Left cardiac atrium (tissue), 4 donors: ENCODE results near the gene VAMP1. TPM values are rescaled to one million over a fixed set of nuclear protein-coding genes. Genes with fewer than 3 reads are reported as not detected.
A peak's percentile ranks its signal among the peaks of the same experiment; 100 is the strongest.
"Not testable (repeated sequence)": the region's sequence is repeated elsewhere in the genome, so short reads cannot be mapped to it uniquely, and the experiment has no call there.

ENCODE experiments used
- ATAC-seq, 2 donors: fragments of 200-7000 bp; cut with Tn5 transposase; one replicate each; pipeline ENCODE4 v1.9.1; 2020; ENCODE audit warnings: mild to moderate bottlenecking in 2 of 2, moderate library complexity in 2 of 2
- DNase-seq: peaks from one replicate; pipeline ENCODE4 v3.0.0-alpha.2; 2020
- intact Hi-C, 2 donors: fragments of 100-400 bp; cut with DNase I; formaldehyde crosslinking; loops; one replicate each; pipeline versions ENCODE4 v1.14.1 to v1.15.1; 2022 to 2023
- long read RNA-seq: library from polyadenylated mRNA; unstranded; transcript quantifications from one replicate; pipeline ENCODE4 v2.0.0, GENCODE V29; 2021
- total RNA-seq, 2 donors: library from RNA; stranded (reverse); fragmentation: NEBNext Ultra II Directional; extraction: Animal tissue kit (Norgen Biotek cat#: 25700); gene quantifications; one replicate each; pipeline ENCODE4 v1.2.1, GENCODE V29; 2021
- donor health status: DM: no; HTN: yes; CAD: no.
- donor health status: DM: no; HTN: yes; CAD: no; lungs with severe emphysema.
- donor health status: DM: yes; HTN: yes; CAD: no.
- donor health status: Dilated cardiomyopathy.

VAMP1 gene, protein sequence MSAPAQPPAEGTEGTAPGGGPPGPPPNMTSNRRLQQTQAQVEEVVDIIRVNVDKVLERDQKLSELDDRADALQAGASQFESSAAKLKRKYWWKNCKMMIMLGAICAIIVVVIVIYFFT
- 1 to 10 TPM; 3.6 to 6.2 TPM for total RNA-seq
- long read RNA-seq, result 0 reads

DNA sequence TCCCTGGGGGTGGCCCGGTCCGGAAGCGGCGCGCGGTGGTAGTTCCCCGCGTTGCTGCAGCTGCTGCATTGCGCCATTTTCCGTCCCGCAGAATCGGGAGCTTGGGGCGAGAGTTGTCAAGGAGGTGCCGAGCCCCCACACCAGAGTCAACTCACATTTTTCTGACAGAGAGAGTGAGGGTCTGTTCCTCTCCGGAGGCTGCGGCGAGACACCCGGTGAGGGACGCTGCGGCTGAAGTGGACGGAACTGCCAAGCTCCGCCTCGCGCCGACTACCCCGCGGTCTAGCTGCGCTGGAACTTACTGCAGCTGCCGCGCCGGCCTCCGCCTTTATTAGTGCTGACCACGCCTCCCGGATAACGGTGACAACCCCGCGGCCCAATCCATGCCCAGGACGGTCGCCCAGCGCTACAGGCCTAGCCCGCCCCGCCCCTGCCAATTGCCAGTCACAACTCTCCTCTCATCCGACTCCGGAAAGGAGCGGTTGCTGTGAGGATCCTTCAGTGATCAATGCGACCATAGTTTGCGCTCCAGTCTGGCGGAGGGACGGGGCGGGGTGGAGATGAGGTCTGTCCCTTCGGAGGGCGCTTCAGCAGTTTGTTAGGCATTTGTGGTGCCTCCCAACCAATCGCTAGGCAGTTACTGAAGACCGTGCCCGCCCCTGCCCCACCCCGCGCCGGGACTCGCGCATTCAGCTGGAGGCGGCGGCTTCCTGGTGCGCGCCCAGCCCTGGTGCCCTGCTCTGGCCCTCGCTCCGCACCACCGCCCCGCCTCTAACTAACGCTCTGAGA lies at the start of gene VAMP1:
VAMP1 (minus strand) TSS at position 303 of the 789 bp plus-strand sequence; CDS start at position 157, 146 bp downstream.
- intact Hi-C loops, result no loop called here
- DNase-seq (peak; percentile 98), ATAC-seq (peak; percentile 95 to 97)

DNA sequence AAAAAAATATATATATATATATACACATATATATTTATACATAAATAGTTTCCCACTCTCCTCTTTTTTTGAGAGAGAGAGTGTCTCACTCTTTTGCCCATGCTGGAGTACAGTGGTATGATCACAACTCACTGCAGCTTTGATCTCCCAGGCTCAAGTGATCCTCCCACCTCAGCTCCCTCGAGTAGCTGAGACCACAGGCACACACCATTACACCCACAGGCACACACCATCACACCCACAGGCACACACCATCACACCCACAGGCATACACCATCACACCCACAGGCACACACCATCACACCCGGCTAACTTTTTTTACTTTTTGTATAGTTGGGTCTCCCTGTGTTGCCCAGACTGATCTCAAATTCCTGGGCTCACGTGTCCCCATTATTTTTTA lies 49.7 kb upstream of the VAMP1 start:
- ATAC-seq, result no peak
- intact Hi-C loops, result no loop called here
- no peak for DNase-seq

DNA sequence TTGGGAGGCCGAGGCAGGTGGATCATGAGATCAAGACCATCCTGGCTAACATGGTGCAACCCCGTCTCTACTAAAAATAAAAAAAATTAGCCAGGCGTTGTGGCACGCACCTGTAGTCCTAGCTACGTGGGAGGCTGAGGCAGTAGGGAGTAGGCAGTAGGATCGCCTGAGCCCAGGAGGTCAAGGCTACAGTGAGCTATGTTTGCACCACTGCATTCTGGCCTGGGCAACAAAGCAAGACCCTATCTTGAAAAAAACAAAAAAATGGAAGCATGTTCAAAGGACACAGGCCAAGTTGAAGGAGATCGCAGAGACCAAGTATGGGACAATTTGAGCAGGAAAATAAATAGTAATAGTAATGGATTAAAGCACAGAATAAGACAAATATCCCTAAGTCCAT lies 37.6 kb upstream of the VAMP1 start:
- intact Hi-C loops, result no loop called here
- no peak for ATAC-seq
- no peak for DNase-seq

DNA sequence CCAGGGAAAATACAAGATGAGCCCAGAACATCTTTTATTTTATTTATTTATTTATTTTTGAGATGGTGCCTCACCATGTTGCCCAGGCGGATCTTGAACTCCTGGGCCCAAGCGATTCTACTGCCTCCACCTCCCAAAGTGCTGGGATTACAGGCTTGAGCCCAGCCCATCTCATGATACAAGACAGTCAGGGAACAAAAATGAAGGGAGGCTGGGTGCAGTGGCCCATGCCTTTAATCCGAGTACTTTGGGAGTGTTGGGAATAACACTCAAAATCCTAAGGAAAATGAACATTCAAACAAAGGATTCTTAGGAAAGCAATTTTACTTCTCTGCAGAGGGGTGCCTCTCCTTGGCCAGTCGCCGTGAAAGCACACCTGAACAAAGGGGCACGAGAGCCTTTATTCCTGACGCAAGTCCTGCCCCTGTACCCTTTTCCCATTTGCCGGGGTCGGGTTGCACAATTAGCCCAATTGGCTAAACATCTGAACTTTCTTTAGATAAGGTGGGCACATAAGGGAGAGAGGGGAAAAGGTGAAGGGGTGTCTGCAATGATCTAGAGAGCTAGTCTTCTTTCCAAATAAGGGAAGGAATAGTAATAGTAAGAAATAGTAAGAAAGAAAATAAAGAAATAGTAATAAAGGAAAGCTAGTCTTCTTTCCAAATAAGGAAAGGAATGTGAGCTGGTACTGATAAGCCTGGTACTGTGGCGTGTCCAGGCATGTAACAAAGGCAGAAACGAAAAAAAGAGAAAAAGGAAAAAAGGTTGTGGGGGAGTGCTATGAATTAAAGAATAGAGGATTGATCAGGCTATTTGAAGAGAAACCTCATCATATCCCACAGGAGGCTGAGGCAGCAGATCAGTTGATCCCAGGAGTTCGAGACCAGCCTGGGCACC lies 36.9 kb upstream of the VAMP1 start:
- ATAC-seq, result peak in 1 of 2 donors; percentile 36
- intact Hi-C loops, result no loop called here
- no peak for DNase-seq

DNA sequence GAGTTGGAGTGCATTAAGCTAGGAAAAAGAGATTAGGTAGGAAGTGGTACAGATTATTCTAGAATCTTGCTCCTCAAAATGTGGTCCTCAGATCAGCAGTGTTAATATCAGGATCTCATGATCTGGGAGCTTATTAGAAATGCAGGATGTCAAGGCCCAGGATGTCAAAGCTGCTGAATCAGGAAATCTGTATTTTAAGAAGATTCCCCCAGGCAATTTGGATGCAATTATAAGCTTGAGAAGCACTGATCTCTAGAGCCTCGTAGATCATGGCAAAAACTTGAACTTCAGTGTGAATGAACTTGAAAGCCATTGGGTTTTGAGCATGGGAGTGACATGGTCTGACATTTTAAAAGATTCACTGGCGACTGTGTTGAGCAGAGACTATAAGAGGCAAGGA lies 30.0 kb upstream of the VAMP1 start:
- ATAC-seq (no peak), DNase-seq (no peak)
- intact Hi-C loops, result no loop called here

DNA sequence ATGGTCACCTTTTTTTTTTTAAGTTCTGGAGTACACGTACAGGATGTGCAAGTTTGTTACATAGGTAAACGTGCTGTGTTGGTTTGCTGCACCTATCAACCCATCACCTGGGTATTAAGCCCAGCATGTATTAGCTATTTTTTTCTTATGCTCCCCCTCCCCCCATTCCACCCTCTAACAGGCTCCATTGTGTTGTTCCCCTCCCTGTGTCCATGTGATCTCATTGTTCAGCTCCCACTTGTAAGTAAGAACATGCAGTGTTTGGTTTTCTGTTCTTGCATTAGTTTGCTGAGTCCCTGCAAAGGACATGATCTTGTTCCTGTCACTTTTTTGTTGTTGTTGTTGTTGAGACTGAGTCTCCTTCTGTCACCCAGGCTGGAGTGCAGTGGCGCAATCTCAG lies 26.8 kb upstream of the VAMP1 start:
- intact Hi-C loops, ATAC-seq, DNase-seq: not testable (repeated sequence)

DNA sequence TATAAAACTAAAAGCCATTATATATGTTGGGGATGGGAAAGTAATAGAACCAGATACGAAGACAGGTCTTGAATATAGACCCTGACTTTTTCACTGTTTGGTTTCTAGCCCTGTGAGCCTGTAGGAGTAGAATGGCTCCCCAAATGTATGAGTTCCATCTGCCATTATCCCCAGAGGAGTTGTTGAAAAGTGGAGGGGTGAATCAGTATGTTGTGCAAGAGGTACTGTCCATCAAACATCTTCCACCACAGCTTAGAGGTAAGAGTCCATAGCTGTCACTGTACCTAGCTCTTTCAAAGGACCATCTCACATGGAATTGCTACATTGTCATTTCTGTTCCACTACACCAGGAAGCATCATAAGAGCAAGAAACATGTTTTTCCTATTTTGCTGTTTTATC lies 24.5 kb upstream of the VAMP1 start:
- intact Hi-C loops, result loop anchor here in 1 of 2 donors (5.0 kb wide), 1 partner anchor 37 kb away; the partner anchor contains the start of gene GAPDH

DNA sequence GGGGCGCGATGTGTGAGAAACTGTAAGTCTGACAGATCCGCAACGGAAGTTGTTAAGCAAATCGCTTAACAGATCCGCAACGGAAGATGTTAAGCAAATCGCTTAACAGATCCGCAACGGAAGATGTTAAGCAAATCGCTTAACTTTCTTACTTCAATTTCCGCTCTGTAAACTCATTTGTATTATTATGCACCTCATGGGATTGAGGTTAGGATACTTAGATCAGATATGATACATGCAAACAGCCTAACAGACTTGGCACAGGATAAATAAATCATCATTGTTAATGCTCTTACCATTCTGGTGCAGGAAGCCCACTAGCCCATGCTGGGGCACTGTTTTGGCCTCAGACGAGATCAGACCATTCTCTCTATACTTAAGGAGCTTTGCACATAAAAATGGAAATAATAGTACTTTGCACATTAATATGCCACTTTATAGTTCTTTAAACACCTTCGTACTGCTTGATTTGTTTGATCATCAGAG lies 23.8 kb upstream of the VAMP1 start:
- ATAC-seq (peak in 1 of 2 donors; percentile 3), DNase-seq (no peak)
- intact Hi-C loops, result loop anchor here in 1 of 2 donors (5.0 kb wide), 1 partner anchor 38 kb away; the partner anchor contains the start of gene GAPDH

More for the DNA sequence above, 24.5 kb upstream of the VAMP1 start:
- ATAC-seq, result no peak
- no peak for DNase-seq

DNA sequence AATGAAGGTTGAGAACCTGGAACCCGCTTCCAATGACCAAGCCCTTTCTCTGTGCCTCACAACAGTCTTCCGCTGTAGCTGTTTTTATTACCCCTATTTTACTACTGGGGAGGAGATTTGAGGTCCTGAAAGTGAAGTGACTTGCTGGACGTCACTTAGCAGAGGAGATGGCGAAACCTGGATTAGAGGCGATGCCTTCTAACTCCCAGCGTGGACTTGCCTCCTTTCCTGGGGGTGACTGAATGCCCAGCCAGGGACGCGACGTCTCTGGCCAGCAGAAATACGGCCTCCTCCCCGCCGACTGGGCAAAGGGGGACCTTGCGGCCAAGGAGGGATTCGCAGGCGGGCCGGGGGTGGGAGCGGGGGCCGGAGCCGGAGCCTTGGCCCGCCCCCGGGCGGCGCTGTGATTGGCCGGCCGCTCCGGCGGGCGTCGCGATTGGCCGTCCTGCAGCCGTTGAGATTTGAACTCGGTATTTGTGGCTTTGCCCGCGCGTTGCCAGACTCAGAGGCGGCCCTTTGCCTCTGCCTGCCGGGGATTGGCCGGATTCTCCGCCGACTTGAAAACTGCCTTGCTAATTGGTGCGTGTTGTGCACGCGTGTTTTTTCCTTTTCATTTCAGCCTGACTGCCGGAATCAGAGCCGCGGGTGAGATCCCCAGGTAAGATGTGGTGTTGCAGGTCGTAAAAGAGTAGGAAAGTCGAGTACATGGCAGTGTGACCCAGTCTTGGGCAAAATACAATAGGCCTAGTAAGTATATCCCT lies 23.2 kb upstream of the VAMP1 start, which contains the start of gene NCAPD2:
NCAPD2 (plus strand) TSS at position 606 of the 761 bp plus-strand sequence. CDS start 997 bp downstream, outside the sequence.
- peak; percentile 96 for DNase-seq
- intact Hi-C loops, result loop anchor here in 1 of 2 donors (5.0 kb wide), 1 partner anchor 39 kb away; the partner anchor contains the start of gene GAPDH

DNA sequence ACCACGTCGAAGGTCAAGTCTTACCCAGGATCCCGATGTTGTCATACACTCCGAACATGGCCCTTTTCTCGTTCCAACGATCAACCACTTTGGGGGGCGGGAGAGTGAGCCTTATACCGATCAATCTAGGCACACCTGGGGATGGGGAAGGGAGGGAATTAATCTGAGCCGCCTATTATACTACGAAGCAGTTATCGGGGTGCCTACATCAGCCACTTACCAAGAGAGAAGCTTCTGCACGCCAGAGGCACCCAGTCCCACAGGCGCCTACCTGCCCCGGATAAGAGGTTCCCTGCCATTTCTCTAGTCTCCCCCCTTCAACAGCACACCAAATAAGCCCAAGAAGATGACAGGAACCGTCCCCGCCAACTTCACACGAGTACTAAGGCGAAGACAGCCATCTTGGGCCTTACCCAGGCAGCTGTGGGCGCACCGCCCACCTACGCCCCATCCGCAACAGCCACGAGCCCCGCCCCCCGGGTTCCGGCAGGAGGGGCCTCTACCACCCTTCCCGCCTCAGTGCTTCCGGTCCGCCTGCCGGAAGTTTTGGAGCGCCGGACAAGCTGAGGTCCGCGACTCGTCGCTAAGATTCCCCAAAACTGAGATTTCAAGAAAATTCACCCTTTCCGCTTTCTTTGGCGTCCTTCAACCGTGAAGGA lies 22.5 kb upstream of the VAMP1 start, which contains the start of gene MRPL51:
MRPL51 (minus strand) TSS at position 425 of the 659 bp plus-strand sequence; CDS start at position 299, 126 bp downstream.
- ATAC-seq (peak; percentile 98), DNase-seq (peak; percentile 97)
- intact Hi-C loops, result loop anchor here in 1 of 2 donors (5.0 kb wide), 1 partner anchor 39 kb away; the partner anchor contains the start of gene GAPDH

More for the DNA sequence above, 23.2 kb upstream of the VAMP1 start, which contains the start of gene NCAPD2:
- peak; percentile 97 to 98 for ATAC-seq

DNA sequence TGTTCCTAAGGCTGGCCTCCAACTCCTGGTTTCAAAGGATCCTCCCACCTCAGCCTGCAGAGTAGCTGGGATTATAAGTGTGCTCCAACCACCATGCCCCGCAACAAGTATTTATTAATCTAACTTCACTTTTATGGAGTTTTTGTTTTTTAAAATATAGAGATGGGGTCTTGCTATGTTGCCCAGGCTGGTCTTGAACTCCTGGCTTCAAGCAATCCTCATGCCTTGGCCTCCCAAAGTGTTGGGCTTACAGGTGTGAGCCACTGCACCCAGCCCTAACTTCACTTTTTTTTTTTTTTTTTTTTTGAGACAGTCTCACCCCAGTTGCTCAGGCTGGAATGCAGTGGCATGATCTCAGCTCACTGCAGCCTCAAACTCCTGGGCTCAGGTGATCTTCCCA lies 20.2 kb upstream of the VAMP1 start:
- DNase-seq, ATAC-seq: not testable (repeated sequence)
- intact Hi-C loops, result loop anchor here in 1 of 2 donors (5.0 kb wide), 1 partner anchor 42 kb away; the partner anchor contains the start of gene GAPDH

DNA sequence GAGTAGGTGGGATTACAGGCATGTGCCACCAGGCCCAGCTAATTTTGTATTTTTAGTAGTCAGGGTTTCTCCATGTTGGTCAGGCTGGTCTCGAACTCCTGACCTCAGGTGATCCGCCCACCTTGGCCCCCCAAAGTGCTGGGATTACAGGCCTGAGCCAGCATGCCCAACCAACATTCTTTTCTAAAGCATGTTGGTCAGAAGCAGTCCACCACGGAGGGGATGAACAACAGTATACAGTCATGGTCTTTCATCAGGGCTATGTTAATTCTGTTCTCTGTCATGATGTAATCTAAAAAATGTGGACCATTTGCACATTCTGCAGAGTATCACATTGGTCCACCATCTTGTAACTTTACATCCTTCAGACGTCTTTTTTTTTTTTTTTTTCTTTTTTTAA lies 19.0 kb upstream of the VAMP1 start:
- ATAC-seq, result no peak
- no peak for DNase-seq
- intact Hi-C loops, result no loop called here

DNA sequence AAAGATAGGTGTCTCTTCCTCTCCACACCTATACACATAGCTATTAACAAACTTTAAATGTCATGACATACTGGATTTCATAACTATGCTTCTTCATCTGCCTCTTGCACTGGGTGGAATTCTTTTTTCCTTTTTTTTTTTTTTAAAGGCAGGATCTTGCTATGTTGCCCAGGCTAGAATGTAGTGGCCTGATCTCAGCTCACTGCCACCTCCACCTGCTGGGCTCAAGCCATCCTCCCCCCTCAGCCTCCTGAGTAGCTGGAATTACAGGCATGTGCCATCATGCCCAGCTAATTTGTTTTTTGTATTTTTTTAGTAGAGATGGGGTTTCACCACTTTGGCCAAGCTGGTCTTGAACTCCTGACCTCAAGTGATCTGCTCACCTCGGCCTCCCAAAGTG lies 17.8 kb upstream of the VAMP1 start:
- DNase-seq (no peak), ATAC-seq (no peak)
- intact Hi-C loops, result no loop called here

DNA sequence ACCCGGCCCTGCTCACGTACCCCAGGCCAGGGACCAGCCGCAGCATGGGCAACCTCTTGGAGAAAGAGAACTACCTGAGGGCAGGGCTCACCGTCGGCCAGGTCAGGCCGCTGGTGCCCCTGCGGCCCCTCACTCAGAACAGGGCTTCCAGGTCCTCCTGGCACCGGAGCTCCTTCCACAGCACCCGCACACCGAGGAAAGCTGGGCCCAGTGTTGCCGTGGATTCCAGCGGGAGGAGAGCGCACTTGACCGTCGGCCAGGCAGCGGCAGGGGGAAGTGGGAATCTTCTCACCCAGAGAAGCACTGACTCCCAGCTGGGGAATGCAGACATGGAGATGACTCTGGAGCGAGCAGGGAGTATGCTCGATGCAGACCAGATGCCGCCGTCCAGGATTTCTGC lies 7.9 kb upstream of the VAMP1 start:
- ATAC-seq (no peak), DNase-seq (no peak)
- intact Hi-C loops, result no loop called here

DNA sequence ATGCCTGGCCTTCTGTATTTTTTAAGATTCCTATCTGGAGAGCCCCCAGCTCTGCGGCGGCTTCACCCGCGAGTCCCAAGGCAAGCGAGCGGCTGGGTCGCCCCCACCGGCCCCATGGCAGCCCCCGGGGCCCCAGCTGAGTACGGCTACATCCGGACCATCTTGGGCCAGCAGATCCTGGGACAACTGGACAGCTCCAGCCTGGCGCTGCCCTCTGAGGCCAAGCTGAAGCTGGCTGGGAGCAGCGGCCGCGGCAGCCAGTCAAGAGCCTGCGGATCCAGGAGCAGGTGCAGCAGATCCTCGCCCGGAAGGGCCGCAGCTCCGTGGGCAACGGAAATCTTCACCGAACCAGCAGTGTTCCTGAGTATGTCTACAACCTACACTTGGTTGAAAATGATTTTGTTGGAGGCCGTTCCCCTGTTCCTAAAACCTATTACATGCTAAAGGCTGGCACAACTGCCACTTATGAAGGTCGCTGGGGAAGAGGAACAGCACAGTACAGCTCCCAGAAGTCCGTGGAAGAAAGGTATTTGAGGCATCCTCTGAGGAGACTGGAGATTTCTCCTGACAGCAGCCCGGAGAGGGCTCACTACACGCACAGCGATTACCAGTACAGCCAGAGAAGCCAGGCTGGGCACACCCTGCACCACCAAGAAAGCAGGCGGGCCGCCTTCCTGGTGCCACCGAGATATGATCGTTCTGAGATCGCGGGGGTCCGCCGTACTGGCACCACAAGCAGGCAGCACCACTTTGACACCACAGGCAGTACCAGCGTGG lies 7.3 kb upstream of the VAMP1 start:
- ATAC-seq, result peak in 1 of 2 donors; percentile 16
- intact Hi-C loops, result not testable (repeated sequence)

DNA sequence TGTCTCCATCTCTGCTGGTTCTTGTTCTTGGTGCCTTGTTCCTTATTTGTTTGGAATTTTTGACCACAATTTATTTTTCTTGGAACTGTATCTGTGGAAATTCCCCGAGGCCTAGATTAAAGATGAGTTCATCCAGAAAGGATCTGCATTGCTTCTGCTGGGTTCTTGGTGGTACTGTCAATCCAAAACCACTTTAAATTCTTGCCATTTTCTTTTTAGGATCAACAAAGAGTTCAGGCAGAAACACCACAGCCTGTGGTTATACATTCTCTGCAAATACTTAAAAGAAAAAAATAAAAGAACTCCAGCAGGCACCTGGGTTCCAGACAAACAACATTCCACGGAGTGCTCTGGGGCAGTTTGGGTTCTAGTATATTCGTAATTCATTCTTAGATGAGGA lies 6.0 kb upstream of the VAMP1 start:
- no peak for DNase-seq
- peak in 1 of 2 donors; percentile 13 for ATAC-seq
- intact Hi-C loops, result no loop called here

More for the DNA sequence above, 7.3 kb upstream of the VAMP1 start:
- DNase-seq, result not testable (repeated sequence)
